HG03558 (cell line): Measurements from ENCODE around the gene SPATA13.

ENCODE experiments used
- ATAC-seq: cut with Tn5 transposase; IDR thresholded peaks from one replicate; pipeline ENCODE4 v1.9.1; 2021; ENCODE audit warnings: moderate number of reproducible peaks; ENCODE audit not compliant: unreplicated experiment; ENCODE audit errors: extremely low read depth

SPATA13 gene

GRCh38 chr13:24243302-24243701 is 82.8 kb downstream of the SPATA13 start:
- no peak for ATAC-seq

- no peak for ATAC-seq
Measured at GRCh38 chr13:24244802-24245201, 84.3 kb downstream of the SPATA13 start.

- ATAC-seq: no peak
Measured at GRCh38 chr13:24247016-24247415, 86.5 kb downstream of the SPATA13 start.

- ATAC-seq: no peak
Measured at GRCh38 chr13:24249624-24250023, 89.1 kb downstream of the SPATA13 start.

- no peak for ATAC-seq
Measured at GRCh38 chr13:24250376-24251057, 90.0 kb downstream of the SPATA13 start.

- ATAC-seq: no peak
Measured at GRCh38 chr13:24251525-24251924, 91.0 kb downstream of the SPATA13 start.

GRCh38 chr13:24252136-24252535 is 91.6 kb downstream of the SPATA13 start:
- no peak for ATAC-seq

- ATAC-seq: no peak
Measured at GRCh38 chr13:24253520-24254145, 93.1 kb downstream of the SPATA13 start.

- ATAC-seq: no peak
Measured at GRCh38 chr13:24254146-24254841, 93.8 kb downstream of the SPATA13 start.

GRCh38 chr13:24257497-24257896 is 97.0 kb downstream of the SPATA13 start:
- no peak for ATAC-seq

GRCh38 chr13:24261566-24261965 is 101.0 kb downstream of the SPATA13 start:
- no peak for ATAC-seq

- ATAC-seq: no peak
Measured at GRCh38 chr13:24263632-24264031, 103.1 kb downstream of the SPATA13 start.

- ATAC-seq: no peak
Measured at GRCh38 chr13:24264976-24265375, 104.5 kb downstream of the SPATA13 start.

- no peak for ATAC-seq
Measured at GRCh38 chr13:24265453-24265852, 104.9 kb downstream of the SPATA13 start.

- no peak for ATAC-seq
Measured at GRCh38 chr13:24267274-24267673, 106.8 kb downstream of the SPATA13 start.

- no peak for ATAC-seq
Measured at GRCh38 chr13:24267801-24268200, 107.3 kb downstream of the SPATA13 start.

GRCh38 chr13:24269821-24270220 is 109.3 kb downstream of the SPATA13 start:
- ATAC-seq: no peak

GRCh38 chr13:24270639-24271141 is 110.2 kb downstream of the SPATA13 start:
- peak; percentile 36 for ATAC-seq

- no peak for ATAC-seq
Measured at GRCh38 chr13:24271231-24271600, 110.7 kb downstream of the SPATA13 start.

- peak; percentile 23 for ATAC-seq
Measured at GRCh38 chr13:24271601-24272451, 111.3 kb downstream of the SPATA13 start.
